Panc1 (cell line): ENCODE measurements around the gene BLOC1S3.

ENCODE experiments used
- CTCF ChIP-seq: fragments of 450-650 bp; IDR thresholded peaks from 2 replicates; pipeline ENCODE4 v1.5.1; 2017; ENCODE audit warnings: mild to moderate bottlenecking
- POLR2AphosphoS5 ChIP-seq: IDR thresholded peaks from 2 replicates; pipeline ENCODE4 v1.6.1; 2012; ENCODE audit warnings: mild to moderate bottlenecking, low read depth, low read length, moderate library complexity
- TF ChIP-seq, protein P1 (sequence below), 2 experiments: IDR thresholded peaks; 2 replicates each; pipeline ENCODE4 v1.6.1; 2011 to 2012; ENCODE audit warnings: low read depth in 2 of 2, control low read depth in 1 of 2, low read length in 1 of 2, mild to moderate bottlenecking in 1 of 2, moderate library complexity in 1 of 2; ENCODE audit not compliant: insufficient read depth in 1 of 2

- no peak for TF ChIP-seq CTCF
- TF ChIP-seq, protein P1, sequence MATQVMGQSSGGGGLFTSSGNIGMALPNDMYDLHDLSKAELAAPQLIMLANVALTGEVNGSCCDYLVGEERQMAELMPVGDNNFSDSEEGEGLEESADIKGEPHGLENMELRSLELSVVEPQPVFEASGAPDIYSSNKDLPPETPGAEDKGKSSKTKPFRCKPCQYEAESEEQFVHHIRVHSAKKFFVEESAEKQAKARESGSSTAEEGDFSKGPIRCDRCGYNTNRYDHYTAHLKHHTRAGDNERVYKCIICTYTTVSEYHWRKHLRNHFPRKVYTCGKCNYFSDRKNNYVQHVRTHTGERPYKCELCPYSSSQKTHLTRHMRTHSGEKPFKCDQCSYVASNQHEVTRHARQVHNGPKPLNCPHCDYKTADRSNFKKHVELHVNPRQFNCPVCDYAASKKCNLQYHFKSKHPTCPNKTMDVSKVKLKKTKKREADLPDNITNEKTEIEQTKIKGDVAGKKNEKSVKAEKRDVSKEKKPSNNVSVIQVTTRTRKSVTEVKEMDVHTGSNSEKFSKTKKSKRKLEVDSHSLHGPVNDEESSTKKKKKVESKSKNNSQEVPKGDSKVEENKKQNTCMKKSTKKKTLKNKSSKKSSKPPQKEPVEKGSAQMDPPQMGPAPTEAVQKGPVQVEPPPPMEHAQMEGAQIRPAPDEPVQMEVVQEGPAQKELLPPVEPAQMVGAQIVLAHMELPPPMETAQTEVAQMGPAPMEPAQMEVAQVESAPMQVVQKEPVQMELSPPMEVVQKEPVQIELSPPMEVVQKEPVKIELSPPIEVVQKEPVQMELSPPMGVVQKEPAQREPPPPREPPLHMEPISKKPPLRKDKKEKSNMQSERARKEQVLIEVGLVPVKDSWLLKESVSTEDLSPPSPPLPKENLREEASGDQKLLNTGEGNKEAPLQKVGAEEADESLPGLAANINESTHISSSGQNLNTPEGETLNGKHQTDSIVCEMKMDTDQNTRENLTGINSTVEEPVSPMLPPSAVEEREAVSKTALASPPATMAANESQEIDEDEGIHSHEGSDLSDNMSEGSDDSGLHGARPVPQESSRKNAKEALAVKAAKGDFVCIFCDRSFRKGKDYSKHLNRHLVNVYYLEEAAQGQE (IDR thresholded peaks at IDR 0.05; ENCODE audit: insufficient read depth in 1 of 2, low read depth in 2 of 2, low read length in 1 of 2), result no peak
- no peak for TF ChIP-seq POLR2AphosphoS5
Observed at GRCh38 chr19:45160870-45161737, 17.5 kb upstream of the BLOC1S3 start, which contains the start of gene NKPD1.
